Choroid plexus epithelial cell (primary cell): ENCODE data around the gene PTBP2.

Source experiments
- DNase-seq: peaks from one replicate; pipeline ENCODE4 v3.0.0-alpha.2; 2010; ENCODE audit warnings: low read depth
- H3K4me3 ChIP-seq: 2 replicates; pipeline ENCODE4 v1.5.1; 2011; ENCODE audit warnings: low read depth, mild to moderate bottlenecking, control low read depth, low read length, moderate library complexity
- TF ChIP-seq, protein P1 (sequence below): conservative IDR thresholded peaks from 2 replicates; pipeline ENCODE4 v1.5.1; 2011; ENCODE audit warnings: low read depth, mild to moderate bottlenecking, control low read depth, inconsistent platforms, low read length, moderate library complexity

The PTBP2 gene

DNA sequence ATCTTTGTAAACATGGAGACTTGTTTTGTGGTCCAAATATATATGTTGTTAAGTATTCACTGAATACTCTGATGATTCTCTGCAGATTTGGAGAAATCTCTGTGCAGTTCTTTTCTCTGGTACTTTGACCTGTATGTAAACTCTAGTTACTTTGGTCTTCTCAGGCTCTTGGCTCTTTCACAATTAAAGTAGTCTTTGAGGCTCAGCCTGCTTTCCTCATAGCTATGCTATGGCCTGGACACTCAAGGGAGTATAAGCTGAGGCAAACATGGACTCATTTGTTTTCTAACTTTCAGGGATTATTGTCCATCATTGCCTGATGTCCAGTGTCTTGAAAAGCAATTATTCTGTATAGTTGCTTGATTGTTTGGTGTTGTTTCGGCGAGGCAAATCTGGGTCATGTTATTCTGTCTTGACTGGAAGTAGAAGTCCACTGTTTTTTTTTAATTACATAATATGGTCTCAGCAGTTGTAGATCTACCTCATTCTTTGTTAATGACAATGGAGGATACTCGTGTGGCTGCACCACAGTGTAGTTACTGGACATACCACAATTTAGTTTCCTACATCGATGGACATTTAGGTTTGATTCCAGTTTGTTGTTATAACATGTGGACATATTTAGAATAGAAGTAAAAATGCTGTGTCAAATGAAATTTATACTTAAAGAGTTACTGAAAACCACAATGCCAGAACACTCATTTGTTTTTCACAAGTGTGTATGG is 9.2 kb downstream of the PTBP2 start:
- no peak overlapping the region for H3K4me3 ChIP-seq
- TF ChIP-seq, protein P1, sequence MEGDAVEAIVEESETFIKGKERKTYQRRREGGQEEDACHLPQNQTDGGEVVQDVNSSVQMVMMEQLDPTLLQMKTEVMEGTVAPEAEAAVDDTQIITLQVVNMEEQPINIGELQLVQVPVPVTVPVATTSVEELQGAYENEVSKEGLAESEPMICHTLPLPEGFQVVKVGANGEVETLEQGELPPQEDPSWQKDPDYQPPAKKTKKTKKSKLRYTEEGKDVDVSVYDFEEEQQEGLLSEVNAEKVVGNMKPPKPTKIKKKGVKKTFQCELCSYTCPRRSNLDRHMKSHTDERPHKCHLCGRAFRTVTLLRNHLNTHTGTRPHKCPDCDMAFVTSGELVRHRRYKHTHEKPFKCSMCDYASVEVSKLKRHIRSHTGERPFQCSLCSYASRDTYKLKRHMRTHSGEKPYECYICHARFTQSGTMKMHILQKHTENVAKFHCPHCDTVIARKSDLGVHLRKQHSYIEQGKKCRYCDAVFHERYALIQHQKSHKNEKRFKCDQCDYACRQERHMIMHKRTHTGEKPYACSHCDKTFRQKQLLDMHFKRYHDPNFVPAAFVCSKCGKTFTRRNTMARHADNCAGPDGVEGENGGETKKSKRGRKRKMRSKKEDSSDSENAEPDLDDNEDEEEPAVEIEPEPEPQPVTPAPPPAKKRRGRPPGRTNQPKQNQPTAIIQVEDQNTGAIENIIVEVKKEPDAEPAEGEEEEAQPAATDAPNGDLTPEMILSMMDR = no peak
- peak; percentile 74 for DNase-seq

DNA sequence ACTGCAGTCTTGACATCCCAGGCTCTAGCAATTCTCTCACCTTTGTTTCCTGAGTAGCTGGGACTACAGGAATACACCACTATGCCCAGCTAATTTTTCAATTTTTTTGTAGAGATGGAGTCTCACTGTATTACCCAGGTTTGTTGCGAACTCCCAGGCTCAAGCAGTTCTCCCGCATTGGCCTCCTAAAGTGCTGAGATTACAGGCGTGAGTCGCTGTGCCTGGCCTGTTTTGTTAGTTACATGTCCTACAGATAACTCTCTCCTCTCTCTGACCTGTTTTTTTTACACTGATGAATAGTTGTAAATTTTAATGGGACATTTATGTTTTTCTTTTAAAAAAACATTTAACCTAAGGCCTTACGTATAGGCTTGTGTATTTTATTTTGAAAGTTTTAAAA is 19.8 kb downstream of the PTBP2 start:
- DNase-seq = peak; percentile 21
- TF ChIP-seq, protein P1 = no peak
- H3K4me3 ChIP-seq = no peak overlapping the region

DNA sequence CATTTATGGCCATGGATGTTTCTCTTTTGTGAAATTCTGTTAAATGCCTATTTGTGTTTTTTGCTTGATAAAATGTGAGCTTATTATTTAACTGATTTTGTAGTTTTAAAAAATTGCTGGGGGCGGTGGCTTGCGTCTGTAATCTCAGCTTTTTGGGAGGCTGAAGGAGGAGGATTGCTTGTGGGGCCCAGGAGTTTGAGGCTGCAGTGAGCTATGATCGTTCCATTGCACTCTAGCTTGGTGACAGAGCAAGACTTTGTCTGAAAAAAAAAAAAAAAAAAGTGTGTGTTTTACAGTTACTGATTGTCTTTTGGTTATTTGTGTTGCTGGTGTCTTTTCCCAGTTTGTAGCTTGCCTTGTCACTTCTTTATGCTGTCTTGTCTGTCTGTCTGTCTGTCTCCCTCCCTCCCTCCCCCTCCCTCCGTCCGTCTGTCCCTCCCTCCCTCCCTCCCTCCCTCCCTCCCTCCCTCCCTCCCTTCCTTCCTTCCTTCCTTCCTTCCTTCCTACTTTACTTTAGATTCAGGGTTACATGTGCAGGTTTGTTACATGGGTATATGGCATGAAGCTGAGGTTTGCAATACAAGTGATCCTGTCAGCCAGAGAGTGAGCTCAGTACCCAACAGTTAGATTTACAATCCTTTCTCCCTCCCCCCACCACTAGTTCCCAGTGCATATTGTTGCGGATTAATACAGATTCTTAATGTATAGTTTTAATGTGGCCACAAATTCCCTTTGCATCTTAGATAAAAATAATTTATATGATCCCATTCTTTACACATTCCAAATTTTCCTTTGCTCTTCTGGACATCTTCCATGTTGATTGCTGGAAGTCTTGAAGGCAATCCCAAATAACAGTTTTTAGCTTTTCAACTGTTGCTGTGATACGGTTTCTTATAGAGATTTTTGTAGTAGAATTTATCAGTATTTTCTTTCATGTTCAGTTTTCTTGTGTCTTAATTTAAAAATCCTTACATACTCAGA is 25.1 kb downstream of the PTBP2 start:
- TF ChIP-seq, protein P1 = no peak
- H3K4me3 ChIP-seq = no peak overlapping the region
- no peak for DNase-seq

DNA sequence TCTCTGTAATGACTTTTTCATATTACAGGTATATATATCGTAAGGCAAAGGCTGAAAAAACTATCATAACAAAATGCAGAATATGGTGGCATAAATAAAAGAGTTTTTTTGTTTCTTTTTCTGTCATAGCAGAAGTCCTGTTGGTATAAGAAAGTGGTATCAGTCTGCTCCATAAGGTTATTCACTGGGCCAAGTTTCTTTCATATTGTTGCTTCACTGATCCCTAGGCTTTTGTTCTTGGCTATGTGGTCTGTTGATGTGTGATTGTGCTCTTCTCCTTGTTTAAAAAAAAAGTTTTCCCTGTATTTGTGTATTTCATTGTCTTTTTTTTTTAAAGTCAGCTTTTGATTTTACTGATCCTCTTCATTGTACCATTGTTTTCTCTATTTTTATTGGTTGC is 26.0 kb downstream of the PTBP2 start:
- no peak for DNase-seq
- TF ChIP-seq, protein P1 = no peak
- H3K4me3 ChIP-seq = no peak overlapping the region

DNA sequence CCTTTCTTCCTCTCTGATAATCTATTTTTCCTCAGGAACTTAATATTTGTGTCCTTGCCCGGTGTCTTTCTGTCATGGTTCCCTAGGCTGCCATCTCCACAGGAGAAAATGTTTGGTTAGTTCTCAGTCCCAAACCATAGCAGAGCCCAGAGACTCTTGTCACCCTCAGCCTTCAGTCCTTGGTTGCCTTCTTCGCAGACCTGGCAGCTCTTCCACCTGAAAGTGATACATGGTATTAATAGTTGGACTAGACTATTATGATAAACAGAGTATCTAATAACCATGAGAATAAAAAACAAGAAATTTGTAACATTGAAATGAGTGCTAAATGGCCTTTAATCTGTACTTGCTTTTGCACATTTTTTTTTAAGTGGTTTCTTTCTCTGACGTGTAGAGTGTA is 26.5 kb downstream of the PTBP2 start:
- H3K4me3 ChIP-seq = no peak overlapping the region
- TF ChIP-seq, protein P1 = no peak
- no peak for DNase-seq

DNA sequence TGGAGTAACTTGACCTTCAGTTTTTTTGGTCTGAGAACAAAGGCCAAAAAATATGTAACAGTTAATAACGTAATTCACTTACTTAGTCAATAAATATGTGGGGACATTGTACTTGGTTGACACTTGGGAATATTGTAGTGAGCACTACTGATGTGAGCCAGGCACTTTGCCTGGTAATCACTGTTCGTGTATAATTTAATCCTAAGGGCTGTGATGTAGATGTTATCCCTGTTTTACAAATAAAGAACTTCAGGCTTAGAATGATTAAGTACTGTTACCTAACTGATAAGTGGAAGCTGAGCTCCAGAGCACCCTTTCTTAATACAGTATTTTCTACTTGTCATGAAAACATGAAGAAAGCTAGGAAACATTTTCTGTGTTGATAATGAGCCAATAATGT is 28.0 kb downstream of the PTBP2 start:
- DNase-seq = no peak
- TF ChIP-seq, protein P1 = no peak
- no peak overlapping the region for H3K4me3 ChIP-seq
